ENCODE measurements around the gene ATP10A.

GRCh38 chr15:25668901-25669300 lies 194.2 kb downstream of the ATP10A start:
- no peak for TF ChIP-seq CTCF (IDR thresholded peaks at IDR 0.05; ENCODE audit: low read length)
- no peak for TF ChIP-seq EZH2 (optimal IDR thresholded peaks at IDR 0.05; ENCODE audit: low read depth, low read length)
- no peak for TF ChIP-seq EZH2phosphoT487 (IDR thresholded peaks at IDR 0.05; ENCODE audit: low read length)

Data from MM.1S (cell line).